ENCODE results near the gene SEC24C.

The SEC24C gene

GRCh38 chr10:73765066-73765465 lies 20.9 kb downstream of the SEC24C start:
- no peak for DNase-seq (ENCODE audit: low read depth in 1 of 2, low spot score in 1 of 2)
- Histone ChIP-seq H3K4me3 (replicated peaks; ENCODE audit: insufficient read depth, low read length) (no peak overlapping the region), H3K27ac (replicated peaks) (no peak overlapping the region), H3K27me3 (ENCODE audit: insufficient read depth, poor library complexity, severe bottlenecking) (no peaks in the 10 kb centered on the region)
- no peak for TF ChIP-seq CTCF (IDR thresholded peaks at IDR 0.05; ENCODE audit: insufficient read depth, low read length)

- H3K4me3 ChIP-seq (replicated peaks; ENCODE audit: insufficient read depth, low read length): no peak overlapping the region
- DNase-seq (ENCODE audit: low read depth in 1 of 2, low spot score in 1 of 2): no peak
- no peaks in the 10 kb centered on the region for H3K27me3 ChIP-seq (ENCODE audit: insufficient read depth, poor library complexity, severe bottlenecking)
- TF ChIP-seq REST (IDR thresholded peaks at IDR 0.05; ENCODE audit: insufficient replicate concordance, low read depth): no peak
- no peak overlapping the region for H3K27ac ChIP-seq (replicated peaks)
Measured at GRCh38 chr10:73768881-73769280, 24.7 kb downstream of the SEC24C start.

- no peaks in the 10 kb centered on the region for H3K27me3 ChIP-seq (ENCODE audit: insufficient read depth, poor library complexity, severe bottlenecking)
Measured at GRCh38 chr10:73769396-73769795, 25.2 kb downstream of the SEC24C start.

More at GRCh38 chr10:73769396-73769795, 25.2 kb downstream of the SEC24C start:
- Histone ChIP-seq H3K27ac (replicated peaks) (no peak overlapping the region), H3K4me3 (replicated peaks; ENCODE audit: insufficient read depth, low read length) (no peak overlapping the region)
- TF ChIP-seq REST (IDR thresholded peaks at IDR 0.05; ENCODE audit: insufficient replicate concordance, low read depth) (no peak), POLR2AphosphoS5 (IDR thresholded peaks at IDR 0.05; ENCODE audit: low read depth) (no peak), SPI1 (IDR thresholded peaks at IDR 0.05; ENCODE audit: borderline replicate concordance, low read depth) (no peak), CTCF (IDR thresholded peaks at IDR 0.05; ENCODE audit: insufficient read depth, low read length) (no peak), GABPA (IDR thresholded peaks at IDR 0.05; ENCODE audit: low read depth) (no peak)
- no peak for DNase-seq (ENCODE audit: low read depth in 1 of 2, low spot score in 1 of 2)

Data from HL-60 (cell line).